H9 (cell line): ENCODE data around the gene SEZ6. TPM values are rescaled to one million over a fixed set of nuclear protein-coding genes. Genes with fewer than 3 reads are reported as not detected.

ENCODE experiments used
- DNase-seq: peaks from one replicate; pipeline ENCODE4 v3.0.0-alpha.2; 2017
- H2AFZ ChIP-seq: one replicate; pipeline ENCODE4 v1.6.1; 2013; ENCODE audit warnings: mild to moderate bottlenecking, low read length, control low read depth, moderate library complexity
- H2AK5ac ChIP-seq: 2 replicates; pipeline ENCODE4 v1.6.1; 2013; ENCODE audit warnings: low read length, control low read depth, mixed read lengths; ENCODE audit not compliant: insufficient read length
- H2BK120ac ChIP-seq: one replicate; pipeline ENCODE4 v1.6.1; 2013; ENCODE audit warnings: low read depth, mild to moderate bottlenecking, low read length, control low read depth, inconsistent platforms; ENCODE audit not compliant: poor library complexity, severe bottlenecking
- H2BK12ac ChIP-seq: 2 replicates; pipeline ENCODE4 v1.6.1; 2013; ENCODE audit warnings: low read length, control low read depth, mixed read lengths, low read depth; ENCODE audit not compliant: insufficient read length
- H2BK15ac ChIP-seq: 2 replicates; pipeline ENCODE4 v1.6.1; 2013; ENCODE audit warnings: low read depth, low read length, control low read depth
- H2BK20ac ChIP-seq: one replicate; pipeline ENCODE4 v1.6.1; 2013; ENCODE audit warnings: low read depth, mild to moderate bottlenecking, low read length, control low read depth, inconsistent platforms; ENCODE audit not compliant: poor library complexity, severe bottlenecking
- H2BK5ac ChIP-seq: 2 replicates; pipeline ENCODE4 v1.6.1; 2013; ENCODE audit warnings: low read length, control low read depth, mixed read lengths; ENCODE audit not compliant: insufficient read length
- H3K14ac ChIP-seq: 2 replicates; pipeline ENCODE4 v1.6.1; 2013; ENCODE audit warnings: low read length, control low read depth; ENCODE audit not compliant: insufficient read depth
- H3K18ac ChIP-seq: 2 replicates; pipeline ENCODE4 v1.6.1; 2013; ENCODE audit warnings: low read depth, mild to moderate bottlenecking, mixed read lengths, low read length, control low read depth; ENCODE audit not compliant: insufficient read length
- H3K23ac ChIP-seq: 2 replicates; pipeline ENCODE4 v1.6.1; 2013; ENCODE audit warnings: low read length, control low read depth, mixed read lengths, low read depth; ENCODE audit not compliant: insufficient read length
- H3K23me2 ChIP-seq: 2 replicates; pipeline ENCODE4 v1.6.1; 2013; ENCODE audit warnings: low read depth, mild to moderate bottlenecking, mixed read lengths, low read length, control low read depth; ENCODE audit not compliant: insufficient read length, poor library complexity, severe bottlenecking
- H3K27ac ChIP-seq: 2 replicates; pipeline ENCODE4 v1.5.1; 2013; ENCODE audit warnings: low read length, control low read depth, mixed read lengths, low read depth; ENCODE audit not compliant: insufficient read length
- H3K27me3 ChIP-seq: 2 replicates; pipeline ENCODE4 v1.6.1; 2013; ENCODE audit warnings: low read length, control low read depth, inconsistent platforms; ENCODE audit not compliant: insufficient read depth
- H3K4ac ChIP-seq: 2 replicates; pipeline ENCODE4 v1.6.1; 2013; ENCODE audit warnings: low read depth, mild to moderate bottlenecking, control low read depth, inconsistent platforms, low read length, moderate library complexity
- H3K4me1 ChIP-seq: 2 replicates; pipeline ENCODE4 v1.6.1; 2013; ENCODE audit warnings: low read length, control low read depth, inconsistent platforms; ENCODE audit not compliant: insufficient read depth
- H3K4me2 ChIP-seq: 2 replicates; pipeline ENCODE4 v1.6.1; 2013; ENCODE audit warnings: low read length, control low read depth, mixed read lengths; ENCODE audit not compliant: insufficient read length, insufficient read depth
- H3K56ac ChIP-seq: 2 replicates; pipeline ENCODE4 v1.6.1; 2013; ENCODE audit warnings: low read depth, mild to moderate bottlenecking, mixed read lengths, low read length, control low read depth; ENCODE audit not compliant: insufficient read length
- H3K79me1 ChIP-seq: 2 replicates; pipeline ENCODE4 v1.6.1; 2013; ENCODE audit warnings: low read depth, mild to moderate bottlenecking, moderate library complexity, low read length, control low read depth, inconsistent platforms; ENCODE audit not compliant: insufficient read depth, poor library complexity, severe bottlenecking
- H3K79me2 ChIP-seq: 2 replicates; pipeline ENCODE4 v1.6.1; 2013; ENCODE audit warnings: low read length, control low read depth, inconsistent platforms; ENCODE audit not compliant: insufficient read depth
- H3K9ac ChIP-seq: 2 replicates; pipeline ENCODE4 v1.6.1; 2013; ENCODE audit warnings: low read length, control low read depth, mixed read lengths; ENCODE audit not compliant: insufficient read length; ENCODE audit errors: extremely low read depth
- H3K9me3 ChIP-seq: one replicate; pipeline ENCODE4 v1.6.1; 2013; ENCODE audit warnings: low read depth, low read length, inconsistent platforms; ENCODE audit not compliant: control insufficient read depth
- H3T11ph ChIP-seq: one replicate; pipeline ENCODE4 v1.6.1; 2013; ENCODE audit warnings: mild to moderate bottlenecking, low read length, control low read depth, inconsistent platforms
- H4K20me1 ChIP-seq: one replicate; pipeline ENCODE4 v1.6.1; 2013; ENCODE audit not compliant: control insufficient read depth, insufficient read length, insufficient read depth
- H4K5ac ChIP-seq: 2 replicates; pipeline ENCODE4 v1.6.1; 2013; ENCODE audit warnings: low read depth, mild to moderate bottlenecking, mixed read lengths, low read length, control low read depth; ENCODE audit not compliant: insufficient read length
- H4K8ac ChIP-seq: replicated peaks from 2 replicates; pipeline ENCODE4 v1.6.1; 2013; ENCODE audit warnings: low read length, control low read depth, mixed read lengths, low read depth; ENCODE audit not compliant: insufficient read length
- H4K91ac ChIP-seq: 2 replicates; pipeline ENCODE4 v1.6.1; 2013; ENCODE audit warnings: low read depth, mild to moderate bottlenecking, moderate library complexity, mixed read lengths, low read length, control low read depth; ENCODE audit not compliant: insufficient read length
- H3K27ac Mint-ChIP-seq, 3 experiments: 2 replicates in 2 of 3; 3 replicates in 1 of 3; pipeline ENCODE4 v1.8.0; 2020 to 2021; ENCODE audit warnings: mixed read lengths in 3 of 3, mild to moderate bottlenecking in 1 of 3, moderate library complexity in 1 of 3
- H3K27me3 Mint-ChIP-seq: 2 replicates; pipeline ENCODE4 v1.8.0; 2021; ENCODE audit warnings: low read depth, mild to moderate bottlenecking, moderate library complexity, mixed read lengths
- H3K36me3 Mint-ChIP-seq, 3 experiments: 2 replicates in 2 of 3; 3 replicates in 1 of 3; pipeline ENCODE4 v1.8.0; 2020 to 2021; ENCODE audit warnings: low read depth in 3 of 3, mixed read lengths in 3 of 3; ENCODE audit not compliant: insufficient read depth in 1 of 3
- H3K4me1 Mint-ChIP-seq, 2 experiments: 2 replicates each; pipeline ENCODE4 v1.8.0; 2020; ENCODE audit warnings: mixed read lengths in 2 of 2
- H3K4me3 Mint-ChIP-seq, 2 experiments: 2 replicates in 1 of 2; 3 replicates in 1 of 2; pipeline ENCODE4 v1.8.0; 2020 to 2021; ENCODE audit warnings: mild to moderate bottlenecking in 2 of 2, mixed read lengths in 2 of 2, moderate library complexity in 1 of 2
- H3K9me3 Mint-ChIP-seq, 2 experiments: 2 replicates in 1 of 2; 3 replicates in 1 of 2; pipeline ENCODE4 v1.8.0; 2020; ENCODE audit warnings: mild to moderate bottlenecking in 2 of 2, mixed read lengths in 2 of 2, moderate library complexity in 1 of 2
- CTCF ChIP-seq: fragments of 200-600 bp; sonication (generic); conservative IDR thresholded peaks from 3 replicates; pipeline ENCODE4 v1.8.0; 2021; ENCODE audit warnings: antibody characterized with exemption, mild to moderate bottlenecking
- WGBS: extraction: QIAGEN DNeasy Blood & Tissue Kit; methylation state at CpG from one replicate; pipeline ENCODE4 v1.1.7; 2013; ENCODE audit warnings: missing lambda C conversion rate, low lambda C conversion rate, mixed read lengths; ENCODE audit not compliant: insufficient read length; ENCODE audit errors: extremely low coverage; 5-methylcytosine and 5-hydroxymethylcytosine counted together
- total RNA-seq: library from RNA; stranded (reverse); gene quantifications from 2 replicates; pipeline ENCODE4 v1.2.1, GENCODE V29; 2021

Gene SEZ6
- total RNA-seq, 1 experiment from 2014 or later: 1.8 TPM

GRCh38 chr17:28956112-28956511, 49.7 kb downstream of the SEZ6 start:
- no CpG with 5 or more reads among the region's 7 CpGs for WGBS
- H2BK5ac ChIP-seq: no peak overlapping the region
- no peak overlapping the region for H2AFZ ChIP-seq
- no peaks in the 10 kb centered on the region for H3K9me3 ChIP-seq
- Mint-ChIP-seq H3K4me3 (no peak overlapping the region), H3K9me3 (no peaks in the 10 kb centered on the region), H3K27me3 (no peaks in the 10 kb centered on the region; the same call in 1 of the 2 replicates), H3K4me1 (peaks cover 11 to 14% of the 10 kb centered on the region in 2 experiments), H3K36me3 (no peaks in the 10 kb centered on the region), H3K27ac (peak overlapping the region in 1 of 3 experiments; percentile 73; a peak in 2 of 7 replicates)
- peaks cover 4% of the 10 kb centered on the region for H3K23me2 ChIP-seq
- no peak overlapping the region for H3K56ac ChIP-seq
- H4K91ac ChIP-seq: no peak overlapping the region
- no peak overlapping the region for H3K9ac ChIP-seq
- H3T11ph ChIP-seq: no peak overlapping the region
- no peak overlapping the region for H2BK12ac ChIP-seq
- no peaks in the 10 kb centered on the region for H3K27me3 ChIP-seq
- no peak overlapping the region for H3K18ac ChIP-seq
- no peak overlapping the region for H2BK20ac ChIP-seq
- DNase-seq: peak; percentile 82
- H2BK120ac ChIP-seq: no peak overlapping the region
- no peaks in the 10 kb centered on the region for H3K79me1 ChIP-seq
- H3K27ac ChIP-seq: no peak overlapping the region
- H2BK15ac ChIP-seq: no peak overlapping the region
- no peak overlapping the region for H4K5ac ChIP-seq
- H3K4me2 ChIP-seq: no peak overlapping the region
- H4K8ac ChIP-seq: no peak overlapping the region
- no peak overlapping the region for H3K4ac ChIP-seq
- H3K14ac ChIP-seq: no peak overlapping the region
- no peaks in the 10 kb centered on the region for H3K79me2 ChIP-seq
- no peak overlapping the region for H3K23ac ChIP-seq
- TF ChIP-seq CTCF: no peak
- peaks cover 9% of the 10 kb centered on the region; the same call in 1 of the 2 replicates for H3K4me1 ChIP-seq
- H4K20me1 ChIP-seq: no peaks in the 10 kb centered on the region
- H2AK5ac ChIP-seq: no peak overlapping the region
